Measurements from ENCODE around the gene SV2C.

The SV2C gene

DNA sequence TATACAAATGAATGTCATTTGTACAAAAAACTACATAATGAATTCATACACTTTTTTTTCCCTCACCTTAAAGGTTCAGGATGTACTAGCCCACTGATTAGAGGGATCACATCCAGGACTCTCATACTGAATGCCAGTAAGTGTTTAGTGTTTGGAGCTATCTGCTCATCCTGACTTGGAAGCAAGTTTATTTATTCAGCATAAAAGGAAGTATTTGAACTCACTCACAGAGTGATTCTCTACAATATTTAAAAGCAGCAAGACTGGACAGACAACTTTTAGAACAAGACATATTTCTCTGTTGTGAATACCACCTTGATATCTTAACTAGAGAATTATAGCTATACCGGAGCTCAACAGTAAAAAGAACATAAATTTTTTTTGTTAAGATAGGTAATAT lies 305.1 kb downstream of the SV2C start:
- DNase-seq = no peak

DNA sequence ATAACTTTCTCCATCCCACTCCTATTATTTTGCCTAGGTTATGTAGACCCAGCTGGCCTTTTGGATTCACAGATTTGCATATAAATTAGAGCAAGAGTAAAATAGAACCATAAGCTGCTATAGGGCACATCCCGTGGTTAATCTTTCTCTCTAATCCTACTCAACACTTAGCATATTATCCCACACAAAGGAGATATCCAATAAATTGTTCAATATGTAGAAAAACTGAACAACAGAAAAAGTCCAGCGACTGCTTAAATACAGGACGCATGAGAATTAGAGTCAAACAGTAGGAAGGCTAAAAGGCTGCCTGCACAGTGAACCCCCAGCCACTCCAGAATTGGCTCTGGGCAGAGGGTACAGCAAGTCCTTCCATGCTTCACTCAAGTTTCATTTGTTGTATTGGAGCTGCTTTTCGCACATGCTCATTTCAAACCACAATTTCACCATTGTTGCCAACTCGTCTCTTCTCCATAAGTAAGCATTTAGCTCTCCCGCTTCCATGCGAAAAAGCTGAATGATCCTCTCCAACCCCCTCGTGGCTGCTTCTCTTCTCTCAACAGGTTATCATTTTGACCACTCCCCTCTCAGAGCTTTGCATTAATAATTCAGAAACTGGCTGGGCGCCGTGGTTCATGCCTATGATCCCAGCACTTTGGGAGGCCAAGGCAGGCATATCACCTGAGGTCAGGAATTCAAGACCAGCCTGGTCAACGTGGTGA lies 305.8 kb downstream of the SV2C start:
- DNase-seq = no peak

DNA sequence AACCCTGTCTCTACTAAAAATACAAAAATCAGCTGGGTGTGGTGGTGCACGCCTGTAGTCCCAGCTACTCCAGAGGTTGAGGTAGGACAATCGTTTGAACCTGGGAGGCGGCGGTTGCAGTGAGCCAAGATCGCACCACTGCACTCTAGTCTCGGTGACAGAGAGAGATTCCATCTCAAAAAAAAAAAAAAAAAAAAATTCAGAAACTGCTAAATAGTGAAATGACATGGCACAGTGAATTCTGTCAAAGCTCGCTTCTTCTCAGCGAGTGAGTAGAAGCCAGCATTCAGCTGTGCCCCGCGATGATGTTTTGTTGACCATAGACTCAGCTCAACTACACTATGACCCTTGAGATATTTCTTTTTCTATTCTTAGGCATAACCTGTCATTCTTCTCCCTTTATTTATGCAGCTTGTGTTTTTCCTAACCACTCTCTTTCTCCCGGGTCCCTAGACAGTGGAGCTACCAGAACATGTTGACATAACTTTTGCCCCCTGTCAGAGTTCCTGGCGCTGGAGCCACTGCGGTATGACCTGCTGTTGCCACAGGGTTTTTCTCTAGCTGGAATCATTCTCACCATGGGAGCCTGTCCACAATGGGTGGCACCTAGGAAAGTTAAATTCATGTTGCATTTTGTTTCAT lies 306.5 kb downstream of the SV2C start:
- no peak for DNase-seq

DNA sequence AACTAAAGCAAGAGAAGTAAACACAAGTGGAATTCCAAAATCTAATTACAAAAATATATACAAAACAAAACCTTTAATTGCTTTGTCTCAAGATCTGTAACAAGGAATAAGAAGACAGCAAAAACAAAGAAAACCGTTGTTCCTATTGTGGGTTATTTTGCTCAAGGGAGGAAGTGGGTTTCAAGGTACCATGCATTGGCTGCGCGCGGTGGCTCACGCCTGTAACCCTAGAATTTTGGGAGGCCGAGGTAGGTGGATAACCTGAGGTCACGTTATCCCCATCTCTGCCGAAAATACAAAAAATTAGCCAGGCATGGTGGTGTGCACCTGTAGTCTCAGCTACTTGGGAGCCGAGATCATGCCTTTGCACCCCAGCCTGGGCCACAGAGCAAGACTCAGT lies 307.8 kb downstream of the SV2C start:
- no peak for DNase-seq

DNA sequence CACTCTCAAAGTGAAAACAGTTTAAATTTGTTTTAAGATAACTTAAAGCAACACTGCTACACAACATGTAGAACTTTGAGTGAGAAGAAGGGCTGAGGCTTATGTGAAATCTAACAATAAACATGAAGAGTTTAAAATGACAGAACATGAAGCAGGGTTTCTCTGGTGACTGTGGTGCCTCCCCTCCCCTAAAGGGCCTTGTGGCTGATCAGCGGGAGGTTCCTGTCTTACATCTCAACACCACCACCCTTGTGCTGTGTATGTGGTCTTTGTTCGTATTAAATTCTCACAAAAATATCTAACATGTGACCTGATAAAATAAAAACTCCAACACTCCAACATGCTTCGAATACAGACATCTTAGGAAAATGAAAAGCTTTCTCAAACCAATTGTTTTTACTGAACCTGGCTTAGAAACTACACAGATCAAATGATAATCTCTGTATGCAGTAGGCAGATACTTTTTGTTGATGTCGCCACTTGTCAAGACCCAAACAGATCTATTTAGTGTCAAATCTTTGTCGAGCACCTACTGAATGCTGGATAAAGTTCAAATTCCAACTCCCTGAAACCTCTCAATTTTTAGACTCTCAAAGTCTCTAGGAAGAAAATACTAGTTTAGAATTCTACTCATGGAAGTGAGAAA lies 310.0 kb downstream of the SV2C start:
- DNase-seq = no peak

DNA sequence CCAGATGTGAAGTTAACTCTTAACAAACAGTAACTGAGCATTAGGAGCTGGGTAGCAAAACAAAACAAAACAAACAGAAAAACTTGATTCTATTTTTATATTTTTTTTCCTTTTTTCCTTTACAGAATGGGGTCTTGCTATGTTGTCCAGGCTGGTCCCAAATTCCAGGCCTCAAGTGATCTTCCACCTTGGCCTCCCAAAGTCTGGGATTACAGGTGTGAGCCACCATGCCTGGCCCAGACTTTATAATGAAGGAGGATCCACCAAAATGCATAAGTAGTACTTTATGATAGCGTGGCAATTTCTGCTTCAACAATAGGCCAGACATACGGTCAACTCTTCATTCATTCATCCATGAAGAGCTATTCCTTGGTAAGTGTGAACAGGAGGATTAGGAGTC lies 314.0 kb downstream of the SV2C start:
- no peak for DNase-seq

DNA sequence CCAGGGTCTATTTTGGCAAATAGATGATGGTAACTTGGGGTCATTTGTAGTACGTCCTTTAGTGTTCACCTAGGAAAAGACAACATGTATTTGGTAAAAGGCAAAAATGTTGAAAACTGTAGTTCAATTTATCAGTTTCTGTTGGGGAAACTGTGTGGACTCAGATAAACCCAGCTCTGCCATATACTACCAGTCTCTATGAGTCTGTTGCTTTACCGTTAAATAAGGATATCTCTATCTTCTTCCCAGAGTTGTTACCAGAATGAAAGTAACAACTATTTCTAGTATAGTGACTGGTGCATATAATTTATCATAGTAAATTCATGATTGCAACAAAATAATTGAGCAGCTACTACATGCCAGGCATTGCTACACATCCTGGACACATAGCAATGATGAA lies 316.1 kb downstream of the SV2C start:
- no peak for DNase-seq

DNA sequence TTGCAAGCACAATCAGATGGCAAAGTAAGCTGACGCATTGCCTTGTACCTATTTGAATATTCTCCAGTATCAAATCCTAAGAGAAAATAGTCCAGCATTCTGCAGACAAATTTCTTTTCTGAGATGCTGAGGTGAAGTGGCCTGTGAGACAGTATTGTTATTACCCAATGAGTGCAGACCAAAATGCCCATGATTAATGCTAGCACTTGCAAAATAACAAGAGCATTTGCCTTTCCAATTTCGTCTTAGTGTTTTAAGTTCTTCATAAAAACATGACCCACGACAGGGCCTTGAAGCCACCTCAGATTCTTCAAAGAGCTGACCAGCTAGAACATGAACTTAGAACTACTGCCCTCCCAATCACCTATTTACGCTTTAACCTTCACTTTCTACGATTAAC lies 317.3 kb downstream of the SV2C start:
- DNase-seq = no peak

DNA sequence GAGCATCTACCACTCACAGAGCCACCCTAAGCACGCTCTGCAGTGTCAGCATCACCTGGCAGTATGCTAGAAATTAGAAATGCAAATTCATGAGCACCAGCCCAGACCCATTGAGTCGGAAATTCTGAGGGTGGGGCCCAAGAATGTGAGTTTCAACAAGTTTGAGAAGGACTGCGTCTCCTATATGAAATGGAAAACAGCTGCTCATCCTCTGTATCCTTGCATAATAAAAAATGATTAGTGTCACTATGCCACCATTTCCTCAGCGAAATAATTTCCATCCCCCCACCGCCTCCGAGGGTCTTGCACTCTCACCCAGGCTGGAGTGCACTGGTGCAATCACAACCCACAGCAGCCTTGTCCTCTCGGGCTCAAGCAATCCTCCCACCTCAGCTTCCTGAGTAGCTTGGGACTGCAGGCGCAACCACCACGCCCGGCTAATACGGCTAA lies 318.6 kb downstream of the SV2C start:
- DNase-seq = peak; percentile 28

DNA sequence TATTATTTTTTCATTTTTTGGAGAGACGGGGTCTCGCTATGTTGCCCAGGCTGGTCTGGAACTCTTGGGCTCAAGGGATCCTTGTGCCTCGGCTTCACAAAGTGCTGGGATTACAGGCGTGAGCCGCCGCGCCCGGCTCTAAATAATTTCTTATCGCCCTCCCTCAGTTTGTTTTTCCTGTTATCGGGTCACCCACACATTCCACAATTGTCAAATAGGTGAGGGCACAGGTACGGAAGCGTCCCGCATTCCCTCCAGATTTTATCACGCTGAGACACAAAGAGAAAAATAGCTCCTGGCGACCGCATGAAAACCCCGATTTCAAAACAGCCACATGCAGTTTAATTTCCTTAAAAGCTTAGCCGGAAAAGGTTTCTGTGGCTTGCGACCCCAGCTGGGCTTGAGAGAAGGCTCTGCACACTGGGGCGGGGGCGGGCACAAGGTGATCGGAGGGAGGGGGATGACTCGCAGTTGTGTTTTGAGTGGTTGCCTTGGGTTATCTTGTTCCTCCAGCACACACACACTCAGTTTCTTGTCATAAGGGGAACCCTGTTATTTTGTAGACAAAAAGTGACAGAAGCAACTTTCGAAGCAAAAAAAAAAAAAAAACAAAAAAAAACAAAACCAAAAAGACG lies 319.2 kb downstream of the SV2C start:
- DNase-seq = peak; percentile 77

DNA sequence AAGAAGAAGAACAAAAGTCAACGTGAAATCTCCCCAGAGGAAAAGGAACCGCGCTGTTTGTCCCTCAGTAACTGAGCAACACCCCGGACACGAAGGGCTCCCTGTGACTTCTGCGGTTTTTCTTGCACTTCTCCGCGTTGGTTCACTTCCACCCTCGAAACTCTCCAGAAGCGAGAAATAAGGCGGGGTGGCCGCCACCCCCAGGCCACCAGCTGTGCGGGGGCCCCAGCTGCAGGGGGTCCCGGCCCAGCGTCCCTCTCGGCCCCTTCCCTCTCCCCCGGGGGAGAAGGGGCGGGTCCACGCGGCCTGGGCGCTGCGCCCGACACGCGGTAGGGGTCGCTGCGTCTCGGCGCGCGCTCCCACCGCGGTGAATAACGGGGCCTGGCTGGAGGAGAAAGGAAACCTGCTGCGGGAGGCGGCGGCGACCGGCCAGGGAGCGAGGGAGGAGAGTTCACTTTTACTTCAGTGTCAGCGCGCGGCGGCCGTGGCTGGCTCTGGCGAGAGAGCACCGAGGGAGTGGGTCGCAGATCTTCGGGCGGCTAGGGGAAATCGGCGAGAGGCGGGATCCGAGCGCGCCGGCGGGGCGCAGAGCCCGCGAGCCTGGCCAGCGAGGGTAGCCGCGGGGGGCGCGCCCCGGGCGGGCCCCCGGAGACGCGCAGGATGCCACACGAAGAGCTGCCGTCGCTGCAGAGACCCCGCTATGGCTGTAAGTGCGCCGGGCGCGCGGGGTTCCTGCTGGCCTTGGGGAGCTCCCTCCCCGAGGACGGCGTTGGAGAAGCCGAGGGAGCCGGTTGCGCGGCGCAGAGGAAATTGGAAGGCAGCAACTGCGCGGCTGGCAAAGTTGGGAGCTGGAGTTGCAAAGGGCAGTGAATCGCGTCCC lies 319.9 kb downstream of the SV2C start, which contains the start of gene IQGAP2:
Gene IQGAP2, plus strand, starts transcription at position 400 of the 880 bp plus-strand sequence. Its CDS starts 261 bp downstream, at position 661.
- DNase-seq = peak; percentile 89

All from femur (tissue), 1 donor.